OCI-LY1 (cell line): Measurements from ENCODE around the gene ZNRF1.

Source experiments
- H2AFZ ChIP-seq: fragments of 200-600 bp; sonication (generic), shearing (Covaris generic); 2 replicates; pipeline ENCODE4 v1.6.0; 2014; ENCODE audit warnings: antibody characterized with exemption, mild to moderate bottlenecking, low read length
- H3F3A ChIP-seq: fragments of 200-600 bp; sonication (generic), shearing (Covaris generic); 2 replicates; pipeline ENCODE4 v1.6.0; 2014; ENCODE audit warnings: mild to moderate bottlenecking, antibody characterized with exemption, low read length, moderate library complexity; ENCODE audit not compliant: insufficient read depth
- H3K27ac ChIP-seq: fragments of 200-600 bp; sonication (generic); 2 replicates; pipeline ENCODE4 v1.5.1; 2014; ENCODE audit warnings: low read length, mixed run types, mild to moderate bottlenecking, low read depth; ENCODE audit not compliant: poor library complexity, severe bottlenecking
- H3K27me3 ChIP-seq: fragments of 200-600 bp; sonication (generic); 2 replicates; pipeline ENCODE4 v1.6.0; 2014; ENCODE audit warnings: antibody characterized with exemption, mild to moderate bottlenecking, low read length, moderate library complexity; ENCODE audit not compliant: insufficient read depth
- H3K36me3 ChIP-seq: fragments of 200-600 bp; sonication (generic); 2 replicates; pipeline ENCODE4 v1.6.1; 2014; ENCODE audit warnings: mild to moderate bottlenecking, antibody characterized with exemption, low read length, moderate library complexity, mixed read lengths; ENCODE audit not compliant: insufficient read depth
- H3K4me1 ChIP-seq: fragments of 200-600 bp; sonication (generic); 2 replicates; pipeline ENCODE4 v1.5.1; 2014; ENCODE audit warnings: mild to moderate bottlenecking, low read length, moderate library complexity; ENCODE audit not compliant: insufficient read depth, severe bottlenecking
- H3K4me2 ChIP-seq: fragments of 200-600 bp; sonication (generic), shearing (Covaris generic); 2 replicates; pipeline ENCODE4 v1.6.1; 2014; ENCODE audit warnings: low read length
- H3K4me3 ChIP-seq: fragments of 200-600 bp; sonication (generic); 2 replicates; pipeline ENCODE4 v1.5.1; 2014; ENCODE audit warnings: low read length, low read depth, mild to moderate bottlenecking, mixed read lengths; ENCODE audit not compliant: poor library complexity, severe bottlenecking
- H3K79me2 ChIP-seq: fragments of 200-600 bp; shearing (Covaris generic); 2 replicates; pipeline ENCODE4 v1.6.1; 2016; ENCODE audit warnings: mixed run types, low read length, mixed read lengths; ENCODE audit not compliant: insufficient read depth
- H3K9ac ChIP-seq: fragments of 200-600 bp; sonication (generic), shearing (Covaris generic); 2 replicates; pipeline ENCODE4 v1.6.1; 2014; ENCODE audit warnings: mild to moderate bottlenecking, low read length, mixed read lengths
- H3K9me2 ChIP-seq: fragments of 200-600 bp; sonication (generic), shearing (Covaris generic); 2 replicates; pipeline ENCODE4 v1.6.1; 2014; ENCODE audit warnings: low read depth, mild to moderate bottlenecking, low read length, mixed read lengths
- H3K9me3 ChIP-seq: fragments of 200-600 bp; shearing (Covaris generic); 2 replicates; pipeline ENCODE4 v1.6.1; 2014; ENCODE audit warnings: low read length, mixed read lengths
- H4K20me1 ChIP-seq: fragments of 200-600 bp; sonication (generic), shearing (Covaris generic); 2 replicates; pipeline ENCODE4 v1.6.0; 2016; ENCODE audit warnings: mild to moderate bottlenecking, low read length; ENCODE audit not compliant: insufficient read depth
- EZH2 ChIP-seq: fragments of 200-600 bp; sonication (generic), shearing (Covaris generic); IDR thresholded peaks from 2 replicates; pipeline ENCODE4 v1.8.0; 2017; ENCODE audit warnings: borderline replicate concordance, mixed run types, mild to moderate bottlenecking, antibody characterized with exemption, low read length, moderate library complexity, mixed read lengths
- TF ChIP-seq, protein P1 (sequence below): fragments of 200-600 bp; sonication (generic), shearing (Covaris generic); IDR thresholded peaks from 2 replicates; pipeline ENCODE4 v1.5.1; 2017; ENCODE audit warnings: mild to moderate bottlenecking, antibody characterized with exemption, low read length, moderate library complexity, mixed read lengths

ZNRF1 gene

DNA sequence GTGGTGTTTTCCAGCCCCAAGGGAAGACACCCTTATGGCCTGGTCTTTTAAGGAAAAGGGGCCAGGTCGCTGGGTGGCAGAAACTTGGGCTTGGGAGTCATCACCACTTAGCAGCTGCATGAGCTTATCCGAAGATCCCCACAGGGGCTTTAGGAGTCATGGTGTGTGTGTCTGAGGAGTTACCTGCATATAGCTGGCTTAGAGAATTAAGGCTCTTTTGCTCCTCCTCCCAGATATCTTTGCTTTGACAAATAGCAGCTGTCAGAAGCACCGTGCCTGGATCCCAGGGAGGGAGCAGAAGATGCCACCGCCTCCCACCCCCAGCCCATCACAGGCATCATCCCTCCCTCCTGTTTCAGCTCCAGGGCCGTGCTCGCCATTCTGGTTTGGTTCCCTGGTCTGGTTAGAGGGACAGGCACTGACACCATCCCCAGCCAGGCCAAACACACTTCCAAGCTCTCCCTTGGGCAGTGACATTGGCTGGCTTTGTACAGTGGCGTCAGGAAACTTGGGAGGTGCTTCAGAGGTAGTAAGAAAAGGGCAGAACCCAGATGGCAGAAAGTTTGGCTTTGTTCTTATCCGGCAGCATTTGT lies 100.3 kb downstream of the ZNRF1 start:
- TF ChIP-seq, protein P1, sequence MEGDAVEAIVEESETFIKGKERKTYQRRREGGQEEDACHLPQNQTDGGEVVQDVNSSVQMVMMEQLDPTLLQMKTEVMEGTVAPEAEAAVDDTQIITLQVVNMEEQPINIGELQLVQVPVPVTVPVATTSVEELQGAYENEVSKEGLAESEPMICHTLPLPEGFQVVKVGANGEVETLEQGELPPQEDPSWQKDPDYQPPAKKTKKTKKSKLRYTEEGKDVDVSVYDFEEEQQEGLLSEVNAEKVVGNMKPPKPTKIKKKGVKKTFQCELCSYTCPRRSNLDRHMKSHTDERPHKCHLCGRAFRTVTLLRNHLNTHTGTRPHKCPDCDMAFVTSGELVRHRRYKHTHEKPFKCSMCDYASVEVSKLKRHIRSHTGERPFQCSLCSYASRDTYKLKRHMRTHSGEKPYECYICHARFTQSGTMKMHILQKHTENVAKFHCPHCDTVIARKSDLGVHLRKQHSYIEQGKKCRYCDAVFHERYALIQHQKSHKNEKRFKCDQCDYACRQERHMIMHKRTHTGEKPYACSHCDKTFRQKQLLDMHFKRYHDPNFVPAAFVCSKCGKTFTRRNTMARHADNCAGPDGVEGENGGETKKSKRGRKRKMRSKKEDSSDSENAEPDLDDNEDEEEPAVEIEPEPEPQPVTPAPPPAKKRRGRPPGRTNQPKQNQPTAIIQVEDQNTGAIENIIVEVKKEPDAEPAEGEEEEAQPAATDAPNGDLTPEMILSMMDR, result no peak
- TF ChIP-seq EZH2, result no peak
- H3K9me3 ChIP-seq, result no peaks in the 10 kb centered on the region
- no peaks in the 10 kb centered on the region for H4K20me1 ChIP-seq
- H2AFZ ChIP-seq, result no peak overlapping the region
- H3K27ac ChIP-seq, result no peak overlapping the region
- H3K9me2 ChIP-seq, result no peaks in the 10 kb centered on the region
- no peak overlapping the region for H3K4me2 ChIP-seq
- no peaks in the 10 kb centered on the region for H3F3A ChIP-seq
- H3K79me2 ChIP-seq, result no peaks in the 10 kb centered on the region
- H3K9ac ChIP-seq, result no peak overlapping the region
- H3K4me3 ChIP-seq, result no peak overlapping the region
- H3K27me3 ChIP-seq, result no peaks in the 10 kb centered on the region
- no peaks in the 10 kb centered on the region for H3K4me1 ChIP-seq
- H3K36me3 ChIP-seq, result no peaks in the 10 kb centered on the region

DNA sequence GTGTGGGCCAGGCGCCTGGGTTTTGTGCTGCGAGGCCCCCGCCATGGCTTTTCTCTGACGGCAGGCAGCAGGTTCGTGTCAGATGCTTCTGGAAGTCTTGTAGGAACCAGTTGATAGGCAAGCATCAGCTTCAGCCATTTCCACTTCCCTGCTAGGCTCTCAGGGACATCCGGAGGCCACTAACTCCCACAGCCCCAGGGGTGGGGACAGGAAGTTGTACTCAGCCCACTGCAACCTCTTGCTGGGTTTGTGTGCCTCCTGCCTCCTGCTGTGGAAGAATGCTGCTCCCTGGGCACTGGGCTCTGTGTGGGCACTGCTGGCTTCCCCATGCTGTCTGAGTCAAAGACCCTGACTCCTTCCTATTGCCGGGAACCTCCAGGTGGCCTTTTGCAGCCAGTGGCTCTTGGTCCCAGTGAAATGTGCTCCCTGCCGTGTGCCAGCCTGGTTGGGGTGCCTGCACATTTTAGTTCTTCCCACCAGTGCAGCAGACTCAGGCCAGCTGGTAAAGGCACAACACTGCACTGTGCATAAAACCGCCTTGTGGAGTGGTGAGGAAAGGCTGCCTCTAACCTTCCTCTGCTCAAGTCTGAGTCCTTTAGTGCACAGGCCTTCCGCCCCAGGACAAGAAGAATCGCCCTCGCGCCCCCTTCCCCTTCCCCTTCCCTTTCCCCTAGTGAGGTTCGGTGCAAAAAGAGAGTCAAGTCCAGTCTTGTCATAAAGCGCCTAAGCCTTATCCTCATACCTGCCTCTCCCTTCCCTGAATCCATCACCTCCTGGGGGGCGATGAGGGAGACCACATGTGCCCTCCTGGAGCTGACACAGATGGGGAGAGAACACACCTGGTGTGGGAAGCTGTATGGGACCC lies 101.1 kb downstream of the ZNRF1 start:
- no peak overlapping the region for H3K9ac ChIP-seq
- H3K4me3 ChIP-seq, result no peak overlapping the region
- H3K9me3 ChIP-seq, result no peaks in the 10 kb centered on the region
- TF ChIP-seq, protein P1, result no peak
- TF ChIP-seq EZH2, result no peak
- H3K9me2 ChIP-seq, result no peaks in the 10 kb centered on the region
- no peaks in the 10 kb centered on the region for H3K36me3 ChIP-seq
- no peak overlapping the region for H2AFZ ChIP-seq
- H4K20me1 ChIP-seq, result no peaks in the 10 kb centered on the region
- no peaks in the 10 kb centered on the region for H3K27me3 ChIP-seq
- no peak overlapping the region for H3K27ac ChIP-seq
- H3K4me1 ChIP-seq, result no peaks in the 10 kb centered on the region
- no peaks in the 10 kb centered on the region for H3K79me2 ChIP-seq
- H3K4me2 ChIP-seq, result no peak overlapping the region
- H3F3A ChIP-seq, result no peaks in the 10 kb centered on the region

DNA sequence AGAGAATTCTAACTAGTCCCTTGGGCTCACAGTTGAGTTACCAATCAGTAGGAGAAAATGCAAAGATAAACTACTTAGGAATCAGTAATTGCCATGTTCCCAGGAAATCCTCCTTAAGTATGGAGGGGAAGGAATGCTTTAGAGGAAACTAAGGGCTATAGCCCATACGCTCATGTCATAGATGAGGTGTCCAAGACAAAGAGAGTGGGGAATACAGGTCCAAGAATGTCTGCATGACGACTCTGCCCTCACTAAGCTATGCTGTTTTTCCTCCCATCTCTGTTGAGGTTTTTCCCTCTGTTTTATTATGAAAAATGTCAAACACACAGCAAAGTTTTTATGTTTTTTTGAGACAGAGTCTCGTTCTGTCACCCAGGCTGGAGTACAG lies 101.8 kb downstream of the ZNRF1 start:
- Histone ChIP-seq H2AFZ (no peak overlapping the region), H3K4me3 (no peak overlapping the region), H3K4me1 (no peaks in the 10 kb centered on the region), H3K27me3 (no peaks in the 10 kb centered on the region), H3K79me2 (no peaks in the 10 kb centered on the region), H3K4me2 (no peak overlapping the region), H4K20me1 (no peaks in the 10 kb centered on the region), H3F3A (no peaks in the 10 kb centered on the region), H3K9me2 (no peaks in the 10 kb centered on the region), H3K27ac (no peak overlapping the region), H3K9me3 (no peaks in the 10 kb centered on the region), H3K9ac (no peak overlapping the region), H3K36me3 (no peaks in the 10 kb centered on the region)
- no peak for TF ChIP-seq EZH2
- TF ChIP-seq, protein P1, result no peak
